Measurements from ENCODE around the gene LRRC10.

Gene LRRC10

GRCh38 chr12:69566603-69567002 is 44.1 kb downstream of the LRRC10 start:
- no peak for DNase-seq

- DNase-seq, result no peak
These were observed 47.4 kb downstream of the LRRC10 start for GRCh38 chr12:69563166-69563762.

All from fibroblast of skin of abdomen (primary cell).